Stimulated activated CD4-positive, alpha-beta T cell treated with anti-CD3 and anti-CD28 coated beads, TNF-alpha, amount 100 ng/mL, for 48 hours (primary cell): ENCODE results near the gene ZNF681.
"Not testable (repeated sequence)": the region's sequence is repeated elsewhere in the genome, so short reads cannot be mapped to it uniquely, and the experiment has no call there.

Experiments
- DNase-seq, 3 donors: peaks; one replicate each; pipeline ENCODE4 v3.0.0-alpha.2; 2020; ENCODE audit warnings: low read depth in 3 of 3

The ZNF681 gene

GRCh38 chr19:23692937-23693336, 65.8 kb downstream of the ZNF681 start:
- not testable (repeated sequence) for DNase-seq
